Astrocyte of the cerebellum (primary cell): Measurements from ENCODE around the gene UCN3.
"Not testable (repeated sequence)": the region's sequence is repeated elsewhere in the genome, so short reads cannot be mapped to it uniquely, and the experiment has no call there.

Experiments used
- DNase-seq: peaks from one replicate; pipeline ENCODE4 v3.0.0-alpha.2; 2011; ENCODE audit warnings: low read depth
- H3K4me3 ChIP-seq: 2 replicates; pipeline ENCODE4 v1.5.1; 2011; ENCODE audit warnings: mild to moderate bottlenecking, low read depth, low read length, moderate library complexity
- CTCF ChIP-seq: IDR thresholded peaks from 2 replicates; pipeline ENCODE4 v1.5.1; 2012; ENCODE audit warnings: low read length, low read depth, moderate library complexity, mild to moderate bottlenecking; ENCODE audit errors: missing control alignments
- in situ Hi-C: cut with HindIII; loops from 2 replicates; pipeline ENCODE4 v1.10.0; 2017; ENCODE audit warnings: low sequenced_read_pairs

Gene UCN3

GRCh38 chr10:5396556-5397300 is 32.0 kb downstream of the UCN3 start:
- TF ChIP-seq CTCF = no peak
- no peak for DNase-seq
- H3K4me3 ChIP-seq = no peak overlapping the region
- in situ Hi-C loops = no loop called here

DNA sequence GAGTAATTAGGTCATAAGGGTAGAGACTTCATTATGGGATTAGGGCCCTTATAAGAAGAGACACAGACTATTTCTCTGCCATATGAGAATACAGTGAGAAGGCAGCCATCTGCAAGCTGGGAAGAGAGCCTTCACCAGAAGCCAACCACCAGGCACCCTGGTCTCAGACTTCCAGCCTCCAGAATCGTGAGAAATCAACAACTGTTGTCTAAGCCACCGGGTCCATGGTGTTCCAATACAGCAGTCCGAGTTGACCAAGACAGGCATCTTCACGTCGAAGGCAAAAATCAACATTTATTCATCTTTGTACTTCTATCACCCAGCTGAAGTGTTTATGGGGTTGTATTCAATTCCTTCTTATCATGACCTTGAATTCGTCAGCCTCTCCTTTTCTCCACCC is 34.6 kb downstream of the UCN3 start:
- no peak overlapping the region for H3K4me3 ChIP-seq
- no peak for DNase-seq
- TF ChIP-seq CTCF = no peak
- in situ Hi-C loops = no loop called here

GRCh38 chr10:5400468-5401240 is 35.9 kb downstream of the UCN3 start:
- in situ Hi-C loops = no loop called here

GRCh38 chr10:5402798-5403197 is 38.0 kb downstream of the UCN3 start:
- in situ Hi-C loops = no loop called here
- TF ChIP-seq CTCF = no peak
- no peak overlapping the region for H3K4me3 ChIP-seq
- DNase-seq = no peak

More at GRCh38 chr10:5400468-5401240, 35.9 kb downstream of the UCN3 start:
- DNase-seq = no peak
- no peak for TF ChIP-seq CTCF
- H3K4me3 ChIP-seq = no peak overlapping the region

- DNase-seq = no peak
- no peak within 1 kb of the TSS for H3K4me3 ChIP-seq
- in situ Hi-C loops = no loop called here
- TF ChIP-seq CTCF = no peak
Measured at GRCh38 chr10:5404208-5405041, 39.7 kb downstream of the UCN3 start, which contains the start of gene TUBAL3. TUBAL3 (minus strand) TSS chr10:5404828; CDS start chr10:5404792, 36 bp downstream.

DNA sequence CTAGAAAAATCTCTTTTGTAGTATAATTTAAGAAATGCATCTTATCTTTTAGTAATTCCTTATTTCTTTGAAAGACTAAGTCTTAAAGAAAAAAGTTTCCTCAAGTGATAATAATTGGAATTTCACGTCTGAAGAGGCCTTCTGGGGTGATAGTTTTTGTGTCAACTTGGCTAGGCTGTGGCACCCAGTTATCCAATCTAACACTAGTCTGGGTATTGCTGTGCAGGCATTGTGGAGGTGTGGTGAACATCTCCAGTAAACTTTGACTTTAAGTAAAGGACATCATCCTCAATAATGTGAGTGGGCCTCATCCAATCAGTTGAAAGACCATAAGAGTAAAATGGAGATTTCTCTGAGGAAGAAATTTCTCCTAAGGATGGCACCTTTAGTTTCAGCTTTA is 42.2 kb downstream of the UCN3 start:
- no peak for TF ChIP-seq CTCF
- H3K4me3 ChIP-seq = no peak overlapping the region
- in situ Hi-C loops = no loop called here
- DNase-seq = no peak

GRCh38 chr10:5410787-5411186 is 46.0 kb downstream of the UCN3 start:
- H3K4me3 ChIP-seq, DNase-seq, in situ Hi-C loops: not testable (repeated sequence)
